ENCODE results near the gene CTNNBL1.

GRCh38 chr20:37905671-37906613 is 212.1 kb downstream of the CTNNBL1 start:
- TF ChIP-seq POLR2A (IDR thresholded peaks at IDR 0.05; ENCODE audit: low read depth, low read length) (no peak), CTCF (IDR thresholded peaks at IDR 0.05; ENCODE audit: extremely low read depth in 1 of 2, insufficient read depth in 1 of 2, low read depth in 1 of 2, low read length in 2 of 2) (no peak), EZH2 (IDR thresholded peaks at IDR 0.05; ENCODE audit: borderline replicate concordance, low read depth, low read length, severe bottlenecking) (no peak)
